Measurements from ENCODE around the gene OR8J3. TPM values are rescaled to one million over a fixed set of nuclear protein-coding genes. Genes with fewer than 3 reads are reported as not detected.

The OR8J3 gene
- not detected in 2 replicates for total RNA-seq (2022)
- not detected for Bru-seq, nascent RNA
- BruChase-seq, experiment 1, labeled RNA remaining after a 6-hour chase: not detected
- not detected for BruChase-seq, experiment 2, labeled RNA remaining after a 2-hour chase
- long read RNA-seq: 0 reads

GRCh38 chr11:56140151-56140661, at the start of gene OR8J3:
OR8J3 (minus strand) TSS chr11:56140201; CDS start chr11:56137718, 2,483 bp downstream.
- CTCF ChIA-PET: no interaction called here
- no TSS peak for BruUV-seq (replicated peaks)
- H3K4me3 Mint-ChIP-seq (ENCODE audit: low read depth, unreplicated experiment): no peak within 1 kb of the TSS
- no peaks in the 10 kb centered on the region for H3K4me1 Mint-ChIP-seq (ENCODE audit: low read depth, unreplicated experiment)
- no peak for DNase-seq
- H3K27me3 Mint-ChIP-seq (ENCODE audit: unreplicated experiment): no peaks in the 10 kb centered on the region
- no peaks in the 10 kb centered on the region for H3K9me3 Mint-ChIP-seq (ENCODE audit: low read depth, unreplicated experiment)
- no peak for TF ChIP-seq CTCF (IDR thresholded peaks at IDR 0.05; ENCODE audit: unreplicated experiment)
- H3K36me3 Mint-ChIP-seq (ENCODE audit: insufficient read depth, unreplicated experiment): no peaks in the 10 kb centered on the region
- H3K27ac Mint-ChIP-seq (ENCODE audit: unreplicated experiment): no peak within 1 kb of the TSS
- intact Hi-C loops (cut with micrococcal nuclease; ENCODE audit: unreplicated experiment): no loop called here

DNA sequence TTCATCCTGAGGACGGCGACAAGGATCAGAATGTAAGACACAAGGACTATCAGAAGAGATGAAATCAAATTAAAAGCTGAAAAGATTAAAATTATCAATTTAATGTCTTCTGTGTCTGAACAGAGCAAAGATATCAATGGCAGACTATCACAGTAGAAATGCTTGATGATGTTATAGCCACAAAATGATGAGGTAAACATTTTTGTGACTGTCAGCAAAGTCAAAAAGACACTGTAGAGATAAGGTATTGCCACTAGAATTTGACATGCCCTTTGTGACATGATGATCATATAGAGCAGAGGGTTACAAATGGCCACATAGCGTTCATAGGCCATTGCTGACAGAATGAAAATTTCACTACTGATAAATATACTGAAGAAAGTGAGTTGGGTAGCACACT, 48.6 kb upstream of the OR8J3 start:
- Mint-ChIP-seq H3K36me3 (ENCODE audit: insufficient read depth, unreplicated experiment) (no peaks in the 10 kb centered on the region), H3K4me1 (ENCODE audit: low read depth, unreplicated experiment) (no peaks in the 10 kb centered on the region), H3K4me3 (ENCODE audit: low read depth, unreplicated experiment) (no peak overlapping the region), H3K27ac (ENCODE audit: unreplicated experiment) (no peak overlapping the region), H3K9me3 (ENCODE audit: low read depth, unreplicated experiment) (peaks cover 17% of the 10 kb centered on the region), H3K27me3 (ENCODE audit: unreplicated experiment) (no peaks in the 10 kb centered on the region)
- no TSS peak for BruUV-seq (replicated peaks)
- CTCF ChIA-PET: no interaction called here
- intact Hi-C loops (cut with micrococcal nuclease; ENCODE audit: unreplicated experiment): no loop called here
- DNase-seq: no peak
- TF ChIP-seq CTCF (IDR thresholded peaks at IDR 0.05; ENCODE audit: unreplicated experiment): no peak

GRCh38 chr11:56183459-56183858, 43.5 kb upstream of the OR8J3 start:
- TF ChIP-seq CTCF (IDR thresholded peaks at IDR 0.05; ENCODE audit: unreplicated experiment): no peak
- no TSS peak for BruUV-seq (replicated peaks)
- H3K4me3 Mint-ChIP-seq (ENCODE audit: low read depth, unreplicated experiment): no peak overlapping the region
- no peak for DNase-seq
- no peaks in the 10 kb centered on the region for H3K4me1 Mint-ChIP-seq (ENCODE audit: low read depth, unreplicated experiment)
- no peak overlapping the region for H3K27ac Mint-ChIP-seq (ENCODE audit: unreplicated experiment)
- CTCF ChIA-PET: no interaction called here
- no peaks in the 10 kb centered on the region for H3K36me3 Mint-ChIP-seq (ENCODE audit: insufficient read depth, unreplicated experiment)
- intact Hi-C loops (cut with micrococcal nuclease; ENCODE audit: unreplicated experiment): no loop called here
- peaks cover 19% of the 10 kb centered on the region for H3K9me3 Mint-ChIP-seq (ENCODE audit: low read depth, unreplicated experiment)
- no peaks in the 10 kb centered on the region for H3K27me3 Mint-ChIP-seq (ENCODE audit: unreplicated experiment)

DNA sequence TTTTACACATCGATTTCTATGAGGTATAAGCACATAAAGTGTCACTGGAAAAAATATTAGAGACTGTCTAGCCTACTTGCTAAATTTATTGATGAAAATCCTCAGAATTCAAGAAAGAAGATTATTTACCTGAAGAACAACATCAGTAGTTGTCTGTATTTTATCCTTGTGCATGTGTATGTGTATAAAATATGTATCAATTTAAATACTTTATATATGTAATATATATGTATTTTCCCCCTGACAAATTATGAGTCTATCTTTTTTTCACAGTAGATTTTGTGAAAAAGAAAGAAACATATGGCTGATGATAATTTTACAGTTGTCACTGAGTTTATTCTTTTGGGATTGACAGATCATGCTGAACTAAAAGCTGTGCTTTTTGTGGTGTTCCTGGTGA, 36.3 kb upstream of the OR8J3 start, which contains the start of gene OR5J2:
OR5J2 (plus strand) TSS at position 301 of the 400 bp plus-strand sequence; CDS start at position 301, 0 bp downstream.
- BruUV-seq (replicated peaks): no TSS peak
- H3K27ac Mint-ChIP-seq (ENCODE audit: unreplicated experiment): no peak within 1 kb of the TSS
- H3K27me3 Mint-ChIP-seq (ENCODE audit: unreplicated experiment): no peaks in the 10 kb centered on the region
- peaks cover 8% of the 10 kb centered on the region for H3K9me3 Mint-ChIP-seq (ENCODE audit: low read depth, unreplicated experiment)
- H3K4me1 Mint-ChIP-seq (ENCODE audit: low read depth, unreplicated experiment): no peaks in the 10 kb centered on the region
- H3K36me3 Mint-ChIP-seq (ENCODE audit: insufficient read depth, unreplicated experiment): no peaks in the 10 kb centered on the region
- H3K4me3 Mint-ChIP-seq (ENCODE audit: low read depth, unreplicated experiment): no peak within 1 kb of the TSS
- no peak for TF ChIP-seq CTCF (IDR thresholded peaks at IDR 0.05; ENCODE audit: unreplicated experiment)
- CTCF ChIA-PET: no interaction called here
- intact Hi-C loops (cut with micrococcal nuclease; ENCODE audit: unreplicated experiment): no loop called here
- DNase-seq: no peak
